ENCODE measurements around the gene CELF5. TPM values are rescaled to one million over a fixed set of nuclear protein-coding genes. Genes with fewer than 3 reads are reported as not detected.

CELF5 gene
- total RNA-seq, 2 experiments from 2014 or later = 0.13 to 0.21 TPM

DNA sequence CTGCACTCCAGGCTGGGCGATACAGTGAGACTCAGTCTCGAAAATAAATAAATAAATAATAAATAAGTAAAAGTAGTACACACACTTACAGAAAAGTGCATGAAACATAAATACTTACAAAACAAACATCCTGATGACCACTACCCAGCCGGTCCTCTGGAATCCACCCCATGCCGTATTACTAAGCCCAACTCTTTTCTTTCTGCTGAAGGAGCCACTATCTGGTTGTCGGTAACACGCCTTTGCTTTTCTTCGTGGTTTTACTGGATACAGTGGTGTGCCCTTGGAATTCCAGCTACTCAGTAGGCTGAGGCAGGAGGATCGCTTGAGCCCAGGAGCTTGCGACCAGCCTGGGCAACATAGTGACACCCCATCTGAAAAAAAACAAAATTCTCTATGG, 39.4 kb downstream of the CELF5 start:
- POLR2A ChIA-PET = no interaction called here
- CTCF ChIA-PET = no interaction called here

DNA sequence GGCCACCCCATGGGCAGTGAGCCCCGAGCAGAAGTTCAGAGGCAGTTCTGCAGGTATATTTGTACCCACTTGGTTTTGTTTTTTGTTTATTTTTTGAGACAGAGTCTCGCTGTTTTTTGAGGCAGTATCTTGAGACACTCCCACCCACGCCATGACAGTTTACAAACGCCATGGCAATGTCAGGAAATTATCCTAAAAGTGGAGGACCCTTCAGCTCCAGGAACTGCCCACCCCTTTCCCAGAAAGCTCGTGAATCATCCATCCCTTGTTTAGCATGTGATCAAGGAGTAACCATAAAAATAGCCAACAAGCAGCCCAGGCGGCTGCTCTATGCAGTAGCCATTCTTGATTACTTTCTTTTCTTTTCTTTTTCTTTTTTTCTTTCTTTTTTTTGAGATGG, 41.0 kb downstream of the CELF5 start:
- ChIA-PET POLR2A (no interaction called here), CTCF (interaction anchor here (2.0 kb wide), 1 partner anchor 10 kb away, joined by 6 read pairs; no protein-coding TSS in a partner anchor)

DNA sequence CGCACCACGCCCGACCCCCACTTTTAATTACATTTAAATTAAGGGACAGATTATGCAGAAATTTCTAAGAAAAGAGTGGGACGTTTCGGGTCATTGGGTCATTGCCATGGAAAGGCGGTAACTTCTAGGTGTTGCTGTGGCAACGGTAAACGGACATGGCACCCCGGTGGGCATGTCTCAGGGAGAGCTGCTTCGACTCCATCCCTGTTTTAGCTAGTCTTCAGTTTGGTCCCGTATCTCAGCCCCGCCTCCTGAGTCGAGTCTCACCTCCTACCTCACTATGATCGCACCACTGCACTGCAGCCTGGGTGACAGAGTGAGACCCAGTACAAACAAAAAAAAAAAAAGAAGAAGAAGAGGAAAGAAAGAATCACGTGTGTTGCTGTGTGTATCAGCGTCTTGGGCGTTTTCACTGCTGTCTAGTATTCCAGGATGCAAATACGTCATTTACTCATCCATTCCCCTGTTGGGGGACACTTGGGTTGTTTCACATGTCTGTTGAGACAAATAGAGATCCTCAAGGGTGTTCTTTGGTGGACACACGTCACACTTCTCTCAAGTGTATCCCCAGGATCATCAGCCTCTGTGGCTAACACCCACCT, 41.7 kb downstream of the CELF5 start:
- ChIA-PET POLR2A (no interaction called here), CTCF (interaction anchor here (2.0 kb wide), 1 partner anchor 9 kb away, joined by 6 read pairs; no protein-coding TSS in a partner anchor)

DNA sequence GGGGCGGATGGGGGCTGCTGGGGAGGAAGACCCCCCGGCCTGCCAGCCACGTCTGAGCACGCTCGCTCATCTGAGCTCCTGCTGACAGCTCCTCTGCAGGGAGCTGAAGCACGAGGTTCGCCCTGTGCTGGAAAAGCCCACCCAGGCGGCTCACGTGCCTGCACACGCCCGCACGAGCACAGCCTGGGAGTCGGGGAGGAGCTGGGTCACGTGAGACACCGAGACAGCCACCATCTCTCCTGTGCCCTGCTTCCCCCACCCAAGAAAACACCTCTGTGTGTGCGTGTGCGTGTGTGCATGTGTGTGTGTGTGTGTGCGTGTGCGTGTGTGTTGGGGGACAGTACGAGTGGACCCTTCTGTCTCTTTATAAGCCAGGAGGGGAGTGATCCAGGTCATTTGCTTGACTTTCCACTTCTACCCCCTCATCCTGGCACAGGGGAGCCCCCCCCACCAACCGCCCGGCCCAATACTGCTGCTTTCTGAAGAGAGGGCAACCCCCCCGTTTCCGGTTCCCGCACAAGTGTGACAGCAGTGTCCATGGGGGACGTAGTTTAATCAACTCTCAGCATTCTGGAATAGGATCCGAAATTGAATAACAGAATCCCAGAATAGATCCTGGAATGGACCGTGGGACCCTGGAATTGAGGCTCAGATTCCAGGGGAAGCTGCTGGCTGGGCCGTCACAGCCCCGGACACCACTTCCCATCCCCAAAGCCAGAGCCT, 42.5 kb downstream of the CELF5 start:
- POLR2A ChIA-PET = no interaction called here
- CTCF ChIA-PET = interaction anchor here (2.0 kb wide), 1 partner anchor 9 kb away, joined by 6 read pairs; no protein-coding TSS in a partner anchor

DNA sequence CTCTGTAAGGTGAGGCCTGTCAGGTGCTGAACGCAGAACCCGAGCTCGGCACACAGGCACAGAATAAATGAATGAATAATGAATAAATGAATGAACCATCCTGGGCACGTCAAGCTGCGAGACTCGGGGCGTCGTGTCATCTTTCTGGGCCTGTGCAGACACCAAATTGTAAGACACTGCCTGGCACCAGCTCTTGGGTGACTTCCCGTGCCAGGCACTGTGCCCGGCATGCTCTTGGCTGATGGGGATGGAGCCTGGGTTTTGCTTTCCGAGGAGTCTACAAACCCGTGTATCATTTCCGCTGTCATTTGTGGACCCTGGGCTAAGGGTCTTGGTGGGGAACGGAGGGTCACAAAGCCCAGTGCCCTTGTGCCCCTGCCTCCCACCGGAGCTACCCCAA, 43.9 kb downstream of the CELF5 start:
- POLR2A ChIA-PET = interaction anchor here (0.5 kb wide), 1 partner anchor 801 kb away, joined by 7 read pairs; no protein-coding TSS in a partner anchor
- CTCF ChIA-PET = no interaction called here

DNA sequence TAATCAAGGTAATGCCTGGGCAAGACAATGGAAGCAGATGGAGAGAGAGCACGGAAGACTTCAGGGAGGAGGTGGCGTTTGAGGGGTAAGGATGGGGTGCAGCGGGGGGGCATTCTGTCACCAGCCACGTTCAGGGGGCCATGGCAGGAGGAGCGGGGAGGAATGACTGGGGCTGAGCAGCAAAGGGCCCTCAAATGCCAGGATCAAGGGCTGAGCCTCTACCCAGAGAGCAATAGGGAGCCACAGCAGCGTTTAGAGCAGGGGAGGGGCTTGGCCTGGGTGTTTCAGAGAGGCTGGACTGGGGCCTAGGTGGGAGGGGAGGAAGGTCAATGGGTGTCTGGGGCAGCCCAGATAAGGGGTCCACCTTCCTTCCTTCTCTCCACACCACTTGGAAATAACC, 44.3 kb downstream of the CELF5 start:
- ChIA-PET CTCF (no interaction called here), POLR2A (interaction anchor here (0.5 kb wide), 1 partner anchor 800 kb away, joined by 7 read pairs; no protein-coding TSS in a partner anchor)

DNA sequence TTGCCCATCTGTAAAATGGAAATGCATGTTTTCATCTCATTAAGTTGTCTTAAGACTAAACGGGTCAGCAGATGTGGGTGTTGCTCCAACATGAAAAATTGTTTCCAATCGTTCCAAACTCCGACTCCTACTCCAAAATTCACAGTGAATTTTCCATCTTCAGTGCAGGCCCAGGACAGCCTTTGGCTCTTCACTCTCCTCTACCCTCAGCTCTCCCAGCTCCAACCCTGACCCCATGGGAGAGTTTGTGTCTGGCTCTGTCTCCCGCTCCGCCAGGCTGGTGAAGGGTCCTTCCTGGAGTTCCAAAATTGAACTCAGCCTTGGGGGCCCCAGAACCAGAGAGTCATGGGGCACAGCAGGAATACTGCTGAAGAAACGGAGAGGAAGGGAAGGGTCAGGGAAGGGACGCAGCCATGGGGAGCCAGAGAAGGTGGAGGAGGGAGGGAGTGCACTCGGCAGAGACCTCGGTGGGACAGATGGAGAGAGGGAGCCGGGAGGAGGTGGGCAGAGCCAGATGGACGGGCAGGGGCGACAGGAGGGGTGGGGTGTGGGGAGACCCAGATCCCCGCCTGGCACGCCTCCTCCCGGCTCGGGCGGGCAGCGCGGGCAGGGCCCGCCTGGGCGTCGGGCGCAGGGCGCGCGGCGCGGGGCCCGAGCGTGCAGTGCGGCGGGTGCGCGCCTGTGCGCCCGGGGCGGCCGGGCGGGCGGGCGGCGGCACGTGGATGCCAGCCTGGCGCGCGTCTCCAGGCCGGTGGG, 45.6 kb downstream of the CELF5 start:
- ChIA-PET CTCF (interaction anchor here (1.5 kb wide), 1 partner anchor 35 kb away, joined by 5 read pairs; no protein-coding TSS in a partner anchor), POLR2A (no interaction called here)

DNA sequence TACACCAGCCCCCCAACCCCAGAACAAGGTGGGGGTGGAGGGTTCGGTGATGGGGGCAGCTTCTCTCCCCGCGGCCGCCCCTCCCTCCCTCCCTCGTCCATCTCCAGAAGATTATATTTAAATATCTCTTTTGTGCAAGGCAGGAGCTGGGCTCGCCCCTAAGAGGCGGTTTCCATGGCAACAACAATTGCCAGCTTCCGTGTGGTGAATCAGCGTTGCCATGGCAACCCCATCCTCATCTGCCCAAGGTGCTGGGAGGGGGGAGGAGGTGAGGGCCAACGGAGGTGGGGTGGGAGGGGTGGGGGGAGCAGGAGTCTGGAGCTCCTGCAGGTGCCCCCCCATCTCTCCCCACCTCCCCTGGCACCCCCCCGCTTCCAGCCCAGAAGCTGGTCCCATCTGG, 46.4 kb downstream of the CELF5 start:
- POLR2A ChIA-PET = no interaction called here

DNA sequence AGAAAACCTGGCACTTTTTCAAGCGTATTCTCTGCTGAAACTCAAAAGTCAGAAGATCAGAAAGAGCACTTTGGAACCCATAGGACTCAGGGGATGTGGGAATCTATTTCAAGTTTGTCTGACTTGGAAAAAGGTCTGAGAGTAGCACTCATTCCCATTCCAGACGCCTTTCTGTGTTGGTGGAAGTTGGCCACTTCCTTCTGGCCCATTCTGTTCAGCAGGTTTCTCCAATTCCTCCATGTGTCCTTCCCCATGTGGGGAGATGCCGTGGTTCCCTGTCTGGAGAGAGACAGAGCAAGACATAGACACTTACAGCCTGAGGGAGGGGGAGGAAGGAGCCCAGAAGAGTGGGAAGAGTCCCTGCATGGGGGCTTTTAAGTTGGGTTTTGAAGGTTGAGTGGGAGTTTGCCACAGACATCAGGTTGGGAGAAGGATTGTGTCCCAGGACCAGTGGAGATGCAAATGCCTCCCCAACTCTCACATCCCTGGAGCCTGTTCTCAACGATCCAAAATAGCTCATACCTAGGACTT, 48.0 kb downstream of the CELF5 start:
- POLR2A ChIA-PET = no interaction called here
- CTCF ChIA-PET = no interaction called here

More for the DNA sequence above, 46.4 kb downstream of the CELF5 start:
- CTCF ChIA-PET = interaction anchor here (0.9 to 1.5 kb wide), 2 partner anchors 32 to 35 kb away, joined by 3 to 5 read pairs; no protein-coding TSS in a partner anchor

DNA sequence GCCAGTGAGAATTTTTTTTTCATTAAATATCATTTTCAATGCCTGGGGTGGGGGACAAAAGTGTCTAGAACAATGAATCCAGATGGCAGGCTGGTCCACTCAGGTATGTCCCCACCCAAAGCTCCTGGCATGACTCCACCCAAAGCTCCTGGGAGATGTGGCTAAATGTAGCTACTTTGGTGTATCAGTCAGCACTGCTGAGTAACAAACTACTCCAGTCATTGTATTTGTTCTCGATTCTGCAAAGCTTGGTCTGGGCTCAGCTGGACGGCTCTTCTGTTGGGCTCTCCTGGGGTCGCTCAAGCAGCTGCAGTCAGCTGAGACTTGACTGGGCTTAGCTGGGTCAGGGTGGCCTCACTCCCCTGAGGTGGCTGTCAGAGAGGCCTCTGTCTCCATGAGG, 48.5 kb downstream of the CELF5 start:
- ChIA-PET POLR2A (no interaction called here), CTCF (interaction anchor here (0.6 kb wide), 1 partner anchor 246 kb away, joined by 3 read pairs; no protein-coding TSS in a partner anchor)

DNA sequence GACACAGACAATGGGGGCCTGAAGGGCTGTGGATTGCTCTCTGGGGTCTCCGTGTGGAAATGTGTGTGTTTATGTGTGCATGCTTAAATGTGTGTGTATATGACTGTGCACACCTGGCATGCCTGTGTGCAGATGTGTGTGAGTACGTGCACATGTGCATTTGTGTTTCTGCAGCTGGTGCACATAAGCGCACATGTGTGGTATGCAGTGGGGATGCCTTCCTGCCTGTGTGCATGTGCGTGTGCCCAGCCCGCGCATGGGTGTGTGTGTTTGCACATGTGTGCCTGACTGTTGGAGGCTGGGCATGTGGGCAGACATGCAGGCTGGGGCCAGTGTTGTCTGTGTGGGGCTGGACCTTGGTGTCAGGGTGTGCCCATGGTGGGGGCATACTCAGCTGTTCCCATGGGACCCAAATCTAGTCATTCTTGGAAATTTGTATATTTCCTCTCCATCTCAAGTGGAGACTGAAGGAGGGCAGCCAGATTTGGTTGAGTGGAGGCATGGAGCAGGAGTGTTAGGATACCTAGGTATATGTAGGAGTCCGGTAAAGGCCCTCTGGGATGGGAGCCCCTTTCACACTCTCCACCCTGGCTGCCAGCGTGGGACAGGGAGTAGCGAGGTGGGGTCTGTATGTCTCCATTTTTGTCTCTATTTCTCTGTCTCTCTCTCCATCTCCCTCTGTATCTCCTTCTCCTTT, 49.9 kb downstream of the CELF5 start:
- ChIA-PET CTCF (interaction anchor here (1.0 to 1.5 kb wide), 2 partner anchors 198 to 283 kb away, joined by 3 read pairs; partner anchors contain the start of gene MFSD12), POLR2A (interaction anchor here (0.5 kb wide), 1 partner anchor 246 kb away, joined by 3 read pairs; no protein-coding TSS in a partner anchor)

DNA sequence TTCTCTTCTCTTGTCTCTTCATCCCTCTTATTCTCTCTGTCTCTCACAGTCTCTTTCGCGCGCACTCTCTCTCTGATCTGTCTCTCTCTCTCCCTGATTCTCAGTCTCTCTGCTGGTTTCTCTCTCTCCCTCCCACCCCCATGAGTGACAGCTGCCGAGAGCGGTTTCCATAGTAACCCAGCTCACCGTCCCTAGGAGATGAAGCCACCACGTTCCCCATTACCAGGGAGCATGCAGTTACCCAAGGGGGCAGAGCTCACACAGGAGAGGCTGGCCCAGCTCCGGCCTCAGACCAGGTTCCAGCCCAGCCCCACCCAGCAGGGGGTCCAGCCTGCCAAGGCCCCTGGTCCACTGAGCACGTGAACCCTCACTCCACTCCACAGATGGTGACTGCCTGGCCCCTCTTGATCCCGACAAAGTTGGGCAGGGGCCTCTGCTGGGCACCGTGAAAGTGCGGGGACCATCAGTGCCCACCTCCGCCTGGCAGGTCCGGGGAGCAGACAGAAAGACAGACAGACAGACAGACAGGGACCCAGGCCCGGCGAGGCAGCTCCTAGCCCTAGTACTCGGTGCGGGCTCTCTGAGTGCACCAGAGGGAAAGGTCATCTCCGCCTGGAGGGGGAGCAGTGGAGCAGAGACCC, 50.6 kb downstream of the CELF5 start:
- CTCF ChIA-PET = interaction anchor here (0.5 to 1.6 kb wide), 8 partner anchors 9 to 332 kb away, joined by 3 to 10 read pairs (median 3); partner anchors contain the start of gene MFSD12

DNA sequence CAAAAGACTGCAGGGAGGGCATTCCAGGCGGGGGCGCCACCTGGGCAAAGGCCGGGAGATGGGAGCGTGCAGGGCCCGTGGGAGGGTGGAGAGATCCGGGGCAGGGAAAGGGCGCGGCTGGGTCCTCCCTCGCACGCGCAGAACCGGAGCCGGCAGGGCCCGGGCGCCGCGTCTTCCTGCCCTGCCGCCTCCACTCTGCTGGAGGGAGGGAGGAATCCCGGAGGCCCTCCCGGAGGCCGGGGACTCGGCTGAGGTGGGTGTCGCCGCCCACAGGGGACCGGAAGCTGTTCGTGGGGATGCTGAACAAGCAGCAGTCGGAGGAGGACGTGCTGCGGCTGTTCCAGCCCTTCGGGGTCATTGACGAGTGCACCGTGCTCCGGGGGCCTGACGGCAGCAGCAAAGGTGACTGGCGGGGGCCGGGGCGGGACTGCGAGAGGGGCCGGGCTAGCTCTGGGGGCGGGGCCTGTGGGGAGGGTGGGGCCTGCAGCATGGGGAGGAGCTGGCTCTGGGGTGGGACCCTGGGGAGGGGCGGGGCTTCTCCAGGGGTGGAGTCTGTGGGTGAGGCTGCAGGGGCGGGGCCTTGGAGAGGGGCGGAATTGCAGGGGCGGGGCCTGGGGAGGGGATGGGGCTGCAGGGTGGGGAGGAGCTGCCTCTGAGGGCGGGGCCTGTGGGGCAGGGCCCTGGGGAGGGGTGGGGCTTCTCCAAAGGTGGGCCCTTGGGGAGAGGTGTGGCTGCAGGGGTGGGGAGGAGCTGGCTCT, 51.3 kb downstream of the CELF5 start:
- CTCF ChIA-PET = interaction anchor here (0.7 to 1.6 kb wide), 9 partner anchors 9 to 282 kb away, joined by 3 to 10 read pairs (median 3); partner anchors contain the start of gene MFSD12
- POLR2A ChIA-PET = interaction anchor here (1.2 kb wide), 1 partner anchor 9 kb away, joined by 9 read pairs; no protein-coding TSS in a partner anchor

More for the DNA sequence above, 50.6 kb downstream of the CELF5 start:
- POLR2A ChIA-PET = interaction anchor here (0.5 kb wide), 1 partner anchor 247 kb away, joined by 3 read pairs; no protein-coding TSS in a partner anchor

DNA sequence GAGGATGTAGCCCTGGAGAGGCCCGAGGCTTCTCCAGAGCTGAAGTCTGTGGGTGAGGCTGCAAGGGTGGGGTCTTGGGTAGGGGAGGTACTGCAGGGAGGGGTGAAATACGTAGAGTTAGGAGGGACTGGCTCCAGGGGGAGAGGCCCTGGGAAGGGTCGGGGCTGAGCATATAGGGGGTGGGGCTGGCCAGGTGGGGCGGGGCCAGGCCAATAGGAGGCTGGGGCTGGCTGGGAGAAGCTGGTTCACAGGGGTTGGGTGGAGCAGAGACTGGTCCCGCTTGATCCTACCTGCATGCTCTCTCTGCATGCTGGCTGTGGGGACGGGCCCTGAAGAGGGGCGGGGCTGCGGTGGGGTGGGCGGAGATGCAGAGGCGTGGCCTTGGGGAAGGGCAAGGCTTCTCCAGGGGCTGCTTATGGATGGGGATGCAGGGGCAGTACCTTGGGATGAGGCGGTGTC, 51.9 kb downstream of the CELF5 start:
- POLR2A ChIA-PET = interaction anchor here (1.2 kb wide), 1 partner anchor 8 kb away, joined by 9 read pairs; no protein-coding TSS in a partner anchor
- CTCF ChIA-PET = interaction anchor here (0.7 to 1.6 kb wide), 7 partner anchors 8 to 65 kb away, joined by 3 to 10 read pairs (median 4); no protein-coding TSS in a partner anchor

DNA sequence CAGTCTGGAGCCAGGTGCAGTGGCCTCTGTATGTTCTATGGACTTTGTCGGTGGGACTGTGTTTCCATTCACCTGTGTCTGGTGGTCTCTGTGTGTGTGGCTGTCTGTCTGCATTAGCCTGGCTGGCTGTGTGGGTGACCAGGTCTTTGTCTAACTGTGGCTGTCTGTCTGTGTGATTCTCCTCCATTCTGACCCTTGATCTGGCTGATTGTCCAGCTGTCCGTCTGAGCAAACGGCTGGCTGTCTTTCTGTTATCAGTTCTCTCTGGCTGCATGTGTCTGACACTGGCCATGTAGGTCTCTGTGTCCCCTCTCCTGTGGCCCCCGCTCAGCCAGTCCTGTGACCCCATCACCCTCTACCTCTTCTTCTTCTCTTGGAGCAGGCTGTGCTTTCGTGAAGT, 53.2 kb downstream of the CELF5 start:
- CTCF ChIA-PET = no interaction called here
- POLR2A ChIA-PET = no interaction called here

DNA sequence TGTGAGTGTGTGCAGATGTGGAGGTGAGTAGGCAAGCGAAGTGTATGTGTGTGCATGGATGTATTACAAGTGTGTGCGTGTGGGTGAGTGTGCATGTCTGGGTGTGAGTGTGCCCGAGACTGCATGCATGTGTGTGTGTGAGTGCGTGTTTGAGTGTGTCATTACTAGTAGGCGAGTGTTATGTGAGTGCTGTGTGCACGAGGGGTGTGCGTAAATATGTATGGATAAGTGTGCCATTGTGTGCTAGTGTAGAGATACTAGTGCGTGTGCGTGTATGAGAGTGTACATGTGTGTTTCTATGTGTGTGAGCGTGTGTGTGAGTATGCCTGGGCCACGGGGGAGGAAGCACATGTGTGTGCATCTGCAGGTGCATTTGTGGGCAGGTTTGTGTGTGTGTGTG, 53.8 kb downstream of the CELF5 start:
- ChIA-PET POLR2A (no interaction called here), CTCF (no interaction called here)

DNA sequence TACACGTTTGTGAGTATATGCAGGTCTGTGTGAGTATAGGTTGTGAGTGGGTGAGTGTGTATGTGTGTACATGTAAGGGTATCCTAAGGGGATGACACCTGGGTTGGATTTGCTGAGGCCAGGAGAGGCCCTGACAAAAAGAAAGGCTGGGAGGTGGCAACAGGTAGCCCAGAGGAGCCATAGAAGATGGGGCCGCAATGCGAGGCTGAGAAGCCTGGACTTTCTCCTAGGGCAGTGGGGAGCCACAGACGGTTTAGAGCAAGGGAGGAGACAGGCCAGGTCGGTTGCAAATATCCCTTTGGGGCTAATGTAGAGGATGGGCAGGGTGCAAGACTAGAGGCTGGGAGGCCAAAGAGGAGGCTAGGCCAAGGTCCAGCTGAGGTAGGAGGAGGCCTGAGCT, 54.3 kb downstream of the CELF5 start:
- ChIA-PET POLR2A (no interaction called here), CTCF (no interaction called here)

DNA sequence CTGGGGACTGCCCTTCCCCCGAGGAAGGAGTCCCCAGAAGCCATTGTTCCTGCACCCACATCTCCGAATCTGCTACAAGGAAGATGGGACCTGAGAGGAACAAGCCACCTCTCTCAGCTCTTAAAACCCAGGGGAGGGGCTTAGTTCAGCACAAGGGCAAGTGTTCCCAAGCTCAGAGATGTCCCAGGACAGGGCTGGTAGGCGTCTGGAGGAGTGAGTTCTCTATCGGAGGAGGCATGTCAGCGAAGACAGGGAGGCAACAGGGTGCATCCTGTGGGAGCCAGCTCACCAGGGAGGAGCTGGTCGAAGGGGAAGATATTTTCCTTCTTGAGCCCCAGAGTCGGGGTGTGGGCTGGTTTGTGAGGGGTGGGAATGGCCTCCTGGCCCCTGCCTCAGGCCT, 54.8 kb downstream of the CELF5 start:
- POLR2A ChIA-PET = no interaction called here
- CTCF ChIA-PET = no interaction called here
